Measurements from ENCODE around the gene NBL1.
A peak's percentile ranks its signal among the peaks of the same experiment; 100 is the strongest.

Gene NBL1

GRCh38 chr1:19676438-19676922, 32.4 kb downstream of the NBL1 start:
- no peak for DNase-seq

GRCh38 chr1:19678493-19678892, 34.4 kb downstream of the NBL1 start:
- DNase-seq, result no peak

GRCh38 chr1:19678931-19679453, 34.9 kb downstream of the NBL1 start:
- no peak for DNase-seq

- DNase-seq, result no peak
These were observed 35.6 kb downstream of the NBL1 start for GRCh38 chr1:19679691-19680090.

- DNase-seq, result no peak
These were observed 36.5 kb downstream of the NBL1 start for GRCh38 chr1:19680644-19681043.

GRCh38 chr1:19682257-19682656, 38.1 kb downstream of the NBL1 start:
- no peak for DNase-seq

GRCh38 chr1:19682901-19683300, 38.8 kb downstream of the NBL1 start:
- no peak for DNase-seq

- DNase-seq, result no peak
These were observed 39.2 kb downstream of the NBL1 start for GRCh38 chr1:19683351-19683750.

GRCh38 chr1:19684677-19685076, 40.6 kb downstream of the NBL1 start:
- no peak for DNase-seq

GRCh38 chr1:19685994-19686393, 41.9 kb downstream of the NBL1 start:
- no peak for DNase-seq

GRCh38 chr1:19687414-19687813, 43.3 kb downstream of the NBL1 start:
- no peak for DNase-seq

GRCh38 chr1:19688041-19688842, 44.1 kb downstream of the NBL1 start:
- no peak for DNase-seq

GRCh38 chr1:19689085-19689757, 45.1 kb downstream of the NBL1 start:
- no peak for DNase-seq

- no peak for DNase-seq
These were observed 45.7 kb downstream of the NBL1 start for GRCh38 chr1:19689856-19690255.

GRCh38 chr1:19690342-19690741, 46.2 kb downstream of the NBL1 start:
- no peak for DNase-seq

GRCh38 chr1:19694298-19694697, 50.2 kb downstream of the NBL1 start:
- DNase-seq, result no peak

- DNase-seq, result no peak
These were observed 51.7 kb downstream of the NBL1 start for GRCh38 chr1:19695772-19696171.

GRCh38 chr1:19696820-19697219, 52.7 kb downstream of the NBL1 start:
- no peak for DNase-seq

- no peak for DNase-seq
These were observed 54.1 kb downstream of the NBL1 start for GRCh38 chr1:19698181-19698580.

GRCh38 chr1:19700079-19700777, 56.1 kb downstream of the NBL1 start:
- DNase-seq, result no peak

- DNase-seq, result no peak
These were observed 59.2 kb downstream of the NBL1 start for GRCh38 chr1:19703280-19703679.

- DNase-seq, result peak in 1 of 2 experiments; percentile 61
These were observed 60.4 kb downstream of the NBL1 start for GRCh38 chr1:19704247-19705113.
